Stimulated activated CD8-positive, alpha-beta memory T cell treated with anti-CD3 and anti-CD28 coated beads, Interleukin-4, amount 100 ng/mL, for 1 hour (primary cell): ENCODE measurements around the gene PUS1.

Source experiments
- DNase-seq, 2 donors: peaks; one replicate each; pipeline ENCODE4 v3.0.0-alpha.2; 2020; ENCODE audit warnings: low read depth in 2 of 2, low spot score in 1 of 2

The PUS1 gene

GRCh38 chr12:131990066-131990979 is 61.2 kb downstream of the PUS1 start:
- no peak for DNase-seq

- DNase-seq = no peak
Observed at GRCh38 chr12:131990980-131991305, 61.9 kb downstream of the PUS1 start.

- no peak for DNase-seq
Observed at GRCh38 chr12:131991816-131992430, 62.8 kb downstream of the PUS1 start.

- no peak for DNase-seq
Observed at GRCh38 chr12:131994589-131994988, 65.5 kb downstream of the PUS1 start.
